Occipital lobe (tissue), 2 donors: ENCODE measurements around the gene NPW. TPM values are rescaled to one million over a fixed set of nuclear protein-coding genes. Genes with fewer than 3 reads are reported as not detected.

Source experiments
- small RNA-seq: library from RNA; depleted of rRNA; stranded (forward); fragments of <200 nt; gene quantifications from one replicate; pipeline ENCODE3, GENCODE V24; 2014
- total RNA-seq: library from RNA; depleted of rRNA; stranded (reverse); fragments of >200 nt; gene quantifications from one replicate; pipeline ENCODE4 v1.2.3, GENCODE V29; 2014

The NPW gene
- total RNA-seq, 1 donor from 2014 or later: not detected

Small RNA genes within 50 kb of the gene (small RNA-seq; reads per million reads assigned to genes)
- not detected for gene AC005363.2
- not detected for gene RN7SL219P

Other genes starting within 250 kb of the NPW start
- gene NME3, start 248.2 kb upstream of the NPW start, total RNA-seq: 26.2 TPM
- 6.9 TPM for gene EME2, start 247.0 kb upstream of the NPW start, total RNA-seq
- gene MRPS34, start 246.7 kb upstream of the NPW start, total RNA-seq: 30.6 TPM
- gene SPSB3, start 237.2 kb upstream of the NPW start, total RNA-seq: 60.5 TPM
- 37.9 TPM for gene NUBP2, start 236.8 kb upstream of the NPW start, total RNA-seq
- gene IGFALS, start 226.1 kb upstream of the NPW start, total RNA-seq: not detected
- gene HAGH, start 193.0 kb upstream of the NPW start, total RNA-seq: 49.1 TPM
- gene FAHD1, start 192.6 kb upstream of the NPW start, total RNA-seq: 63.6 TPM
- gene MEIOB, start 147.6 kb upstream of the NPW start, total RNA-seq: not detected
- not detected for gene HS3ST6, start 101.4 kb upstream of the NPW start, total RNA-seq
- 3.6 TPM for gene MSRB1, start 76.6 kb upstream of the NPW start, total RNA-seq
- not detected for gene RPL3L, start 65.1 kb upstream of the NPW start, total RNA-seq
- gene NDUFB10, start 60.2 kb upstream of the NPW start, total RNA-seq: 63.9 TPM
- gene RPS2, start 55.0 kb upstream of the NPW start, total RNA-seq: 1,574 TPM
- gene RNF151, start 52.9 kb upstream of the NPW start, total RNA-seq: not detected
- gene TBL3, start 47.7 kb upstream of the NPW start, total RNA-seq: 12.0 TPM
- 0.78 TPM for gene NOXO1, start 38.3 kb upstream of the NPW start, total RNA-seq
- 10.9 TPM for gene GFER, start 35.6 kb upstream of the NPW start, total RNA-seq
- 81.3 TPM for gene SYNGR3, start 29.8 kb upstream of the NPW start, total RNA-seq
- 5.5 TPM for gene ZNF598, start 10.0 kb upstream of the NPW start, total RNA-seq
- 9.8 TPM for gene NHERF2, start 7.1 kb downstream of the NPW start, total RNA-seq
- gene NTHL1, start 28.0 kb downstream of the NPW start, total RNA-seq: 20.3 TPM
- 47.3 TPM for gene TSC2, start 28.2 kb downstream of the NPW start, total RNA-seq
- 70.3 TPM for gene PKD1, start 116.1 kb downstream of the NPW start, total RNA-seq
- gene RAB26, start 128.8 kb downstream of the NPW start, total RNA-seq: 5.8 TPM
- gene TRAF7, start 136.0 kb downstream of the NPW start, total RNA-seq: 35.6 TPM
- 23.6 TPM for gene CASKIN1, start 176.8 kb downstream of the NPW start, total RNA-seq
- 10.5 TPM for gene MLST8, start 185.7 kb downstream of the NPW start, total RNA-seq
- gene BRICD5, start 191.1 kb downstream of the NPW start, total RNA-seq: 3.7 TPM
- gene PGP, start 195.1 kb downstream of the NPW start, total RNA-seq: 10.1 TPM
- gene E4F1, start 203.8 kb downstream of the NPW start, total RNA-seq: 27.3 TPM
- gene DNASE1L2, start 216.7 kb downstream of the NPW start, total RNA-seq: 1.7 TPM
- gene ECI1, start 231.8 kb downstream of the NPW start, total RNA-seq: 8.1 TPM
- 66.8 TPM for gene RNPS1, start 248.3 kb downstream of the NPW start, total RNA-seq